Naive thymus-derived CD8-positive, alpha-beta T cell (primary cell): Measurements from ENCODE around the gene VN1R2. TPM values are rescaled to one million over a fixed set of nuclear protein-coding genes. Genes with fewer than 3 reads are reported as not detected.
"Not testable (repeated sequence)": the region's sequence is repeated elsewhere in the genome, so short reads cannot be mapped to it uniquely, and the experiment has no call there.

ENCODE experiments used
- ATAC-seq, 2 donors: fragments of 150-1000 bp; cut with Tn5 transposase in 1 of 2; sonication (Bioruptor Pico), chemical (Tn5 transposase) in 1 of 2; 1 replicate in 1 of 2; 2 replicates in 1 of 2; pipeline ENCODE4 v1.10.0; 2021; ENCODE audit warnings: mild to moderate bottlenecking in 2 of 2, moderate library complexity in 2 of 2
- POLR2A ChIA-PET: fragments of 350-600 bp; sonication (Branson Sonifier 250); formaldehyde crosslinking; loops from one replicate; lab custom pipeline; 2021; ENCODE audit warnings: antibody characterized with exemption; lab: Charles Lee
- DNase-seq, 10 donors: peaks; one replicate each; pipeline versions ENCODE4 v3.0.0 to v3.0.0-alpha.2; 2020 to 2022
- H3K27ac Mint-ChIP-seq, 10 donors: one replicate each; pipeline ENCODE4 v1.8.0; 2020 to 2022; ENCODE audit warnings: mild to moderate bottlenecking in 10 of 10, mixed read lengths in 10 of 10, moderate library complexity in 4 of 10, inconsistent platforms in 1 of 10
- H3K27me3 Mint-ChIP-seq, 5 donors: one replicate each; pipeline ENCODE4 v1.8.0; 2021 to 2022; ENCODE audit warnings: mixed read lengths in 5 of 5
- H3K36me3 Mint-ChIP-seq, 3 donors: one replicate each; pipeline ENCODE4 v1.8.0; 2020 to 2022; ENCODE audit warnings: mixed read lengths in 3 of 3, mild to moderate bottlenecking in 2 of 3, inconsistent platforms in 1 of 3
- H3K4me1 Mint-ChIP-seq, 4 donors: one replicate each; pipeline ENCODE4 v1.8.0; 2021 to 2022; ENCODE audit warnings: mixed read lengths in 4 of 4
- H3K4me3 Mint-ChIP-seq, 10 donors: one replicate each; pipeline ENCODE4 v1.8.0; 2020 to 2022; ENCODE audit warnings: mild to moderate bottlenecking in 10 of 10, mixed read lengths in 10 of 10, moderate library complexity in 6 of 10, inconsistent platforms in 1 of 10
- H3K9me3 Mint-ChIP-seq, 9 donors: one replicate each; pipeline ENCODE4 v1.8.0; 2020 to 2022; ENCODE audit warnings: mixed read lengths in 9 of 9, mild to moderate bottlenecking in 3 of 9, inconsistent platforms in 1 of 9, moderate library complexity in 1 of 9
- polyA plus RNA-seq, 3 donors: library from polyadenylated mRNA; unstranded; fragments of 300-500 nt; fragmentation: Illumina TruSeq; gene quantifications; one replicate each; pipeline ENCODE4 v1.2.3, GENCODE V29; 2021
- total RNA-seq, 8 experiments: library from RNA in 2 of 8; stranded (reverse) in 2 of 8; gene quantifications; one replicate each; pipeline ENCODE4 v1.2.3 and lab custom pipeline; 2021 to 2026

VN1R2 gene
- total and polyA plus RNA-seq, 5 experiments from 2014 or later = 0.29 TPM; not detected in 4

GRCh38 chr19:53275480-53275879 lies 17.4 kb downstream of the VN1R2 start:
- H3K27me3 Mint-ChIP-seq = peaks cover 1 to 23% (median 5%) of the 10 kb centered on the region in 5 donors
- H3K36me3 Mint-ChIP-seq = peaks cover 6 to 56% (median 10%) of the 10 kb centered on the region in 3 donors
- ATAC-seq (no peak), DNase-seq (no peak)
- H3K4me3 Mint-ChIP-seq = no peak overlapping the region
- H3K4me1 Mint-ChIP-seq = no peaks in the 10 kb centered on the region
- no peak overlapping the region for H3K27ac Mint-ChIP-seq
- H3K9me3 Mint-ChIP-seq = peaks cover 18 to 85% (median 52%) of the 10 kb centered on the region in 9 donors
- POLR2A ChIA-PET = no interaction called here

- H3K4me3 Mint-ChIP-seq, H3K27me3 Mint-ChIP-seq, ATAC-seq, H3K27ac Mint-ChIP-seq, H3K4me1 Mint-ChIP-seq, POLR2A ChIA-PET: not testable (repeated sequence)
- DNase-seq = peak in 2 of 10 donors; percentile 2 to 9
- Mint-ChIP-seq H3K36me3 (peaks cover 0 to 30% (median 4%) of the 10 kb centered on the region in 3 donors), H3K9me3 (peaks cover 7 to 74% (median 31%) of the 10 kb centered on the region in 9 donors)
These were observed 23.9 kb downstream of the VN1R2 start for GRCh38 chr19:53281947-53282346.

- H3K4me1 Mint-ChIP-seq = no peaks in the 10 kb centered on the region
- peaks cover 0 to 33% (median 14%) of the 10 kb centered on the region in 3 donors for H3K36me3 Mint-ChIP-seq
- no peak overlapping the region for H3K4me3 Mint-ChIP-seq
- ATAC-seq (no peak), DNase-seq (no peak)
- H3K27ac Mint-ChIP-seq = no peak overlapping the region
- POLR2A ChIA-PET = no interaction called here
- H3K27me3 Mint-ChIP-seq = peaks cover 0 to 5% (median 0%) of the 10 kb centered on the region in 5 donors
- peaks cover 0 to 72% (median 31%) of the 10 kb centered on the region in 9 donors for H3K9me3 Mint-ChIP-seq
These were observed 27.0 kb downstream of the VN1R2 start for GRCh38 chr19:53285087-53285486.

- Mint-ChIP-seq H3K4me3 (no peak overlapping the region), H3K4me1 (no peaks in the 10 kb centered on the region), H3K27me3 (no peaks in the 10 kb centered on the region), H3K9me3 (peaks cover 20 to 92% (median 54%) of the 10 kb centered on the region in 9 donors), H3K36me3 (peaks cover 0 to 64% (median 14%) of the 10 kb centered on the region in 3 donors), H3K27ac (no peak overlapping the region)
- DNase-seq (no peak), ATAC-seq (no peak)
- POLR2A ChIA-PET = no interaction called here
These were observed 32.9 kb downstream of the VN1R2 start for GRCh38 chr19:53290758-53291549.

- Mint-ChIP-seq H3K27ac (no peak overlapping the region), H3K4me3 (no peak overlapping the region), H3K9me3 (peaks cover 20 to 90% (median 53%) of the 10 kb centered on the region in 9 donors), H3K4me1 (no peaks in the 10 kb centered on the region), H3K27me3 (no peaks in the 10 kb centered on the region), H3K36me3 (peaks cover 0 to 52% (median 13%) of the 10 kb centered on the region in 3 donors)
- DNase-seq (no peak), ATAC-seq (no peak)
- POLR2A ChIA-PET = no interaction called here
These were observed 36.8 kb downstream of the VN1R2 start for GRCh38 chr19:53294786-53295441.

GRCh38 chr19:53301341-53301740 lies 43.2 kb downstream of the VN1R2 start:
- H3K27ac Mint-ChIP-seq, ATAC-seq, POLR2A ChIA-PET, H3K4me3 Mint-ChIP-seq, DNase-seq, H3K4me1 Mint-ChIP-seq: not testable (repeated sequence)
- H3K27me3 Mint-ChIP-seq = peaks cover 4 to 39% (median 10%) of the 10 kb centered on the region in 5 donors
- H3K9me3 Mint-ChIP-seq = peaks cover 8 to 74% (median 34%) of the 10 kb centered on the region in 9 donors
- peaks cover 6 to 39% (median 14%) of the 10 kb centered on the region in 3 donors for H3K36me3 Mint-ChIP-seq

- peak overlapping the region in 1 of 10 donors; percentile 18 for H3K4me3 Mint-ChIP-seq
- POLR2A ChIA-PET = no interaction called here
- peak in 2 of 10 donors; percentile 30 to 35 for DNase-seq
- peaks cover 24 to 65% (median 31%) of the 10 kb centered on the region in 5 donors for H3K27me3 Mint-ChIP-seq
- peak in 1 of 2 donors; percentile 56 for ATAC-seq
- H3K36me3 Mint-ChIP-seq = peaks cover 5 to 60% (median 30%) of the 10 kb centered on the region in 3 donors
- H3K9me3 Mint-ChIP-seq = peaks cover 22 to 94% (median 60%) of the 10 kb centered on the region in 9 donors
- no peaks in the 10 kb centered on the region for H3K4me1 Mint-ChIP-seq
- no peak overlapping the region for H3K27ac Mint-ChIP-seq
These were observed 50.3 kb downstream of the VN1R2 start for GRCh38 chr19:53308339-53308811.

Other genes starting within 250 kb of the VN1R2 start
- gene ERVV-1, start 244.4 kb upstream of the VN1R2 start, total RNA-seq = not detected
- gene ERVV-1, start 244.4 kb upstream of the VN1R2 start, polyA plus RNA-seq = not detected
- gene ERVV-2, start 213.6 kb upstream of the VN1R2 start, total RNA-seq = not detected
- gene ERVV-2, start 213.6 kb upstream of the VN1R2 start, polyA plus RNA-seq = not detected
- 10 to 100 TPM; 74.0 to 87.3 TPM for gene ZNF160, start 154.9 kb upstream of the VN1R2 start, total RNA-seq
- 10 to 100 TPM; 18.0 to 29.1 (median 19.1) TPM for gene ZNF160, start 154.9 kb upstream of the VN1R2 start, polyA plus RNA-seq
- gene ZNF415, start 125.4 kb upstream of the VN1R2 start, total RNA-seq = 1 to 10 TPM; 5.1 to 5.3 TPM
- 1 to 10 TPM in 2 of 3 donors, under 1 TPM in 1; 0.92 to 3.7 (median 2.6) TPM for gene ZNF415, start 125.4 kb upstream of the VN1R2 start, polyA plus RNA-seq
- 10 to 100 TPM; 26.0 to 27.1 TPM for gene ZNF347, start 99.2 kb upstream of the VN1R2 start, total RNA-seq
- gene ZNF347, start 99.2 kb upstream of the VN1R2 start, polyA plus RNA-seq = 1 to 10 TPM; 5.8 to 7.7 (median 7.4) TPM
- 10 to 100 TPM; 12.9 to 15.3 TPM for gene ZNF665, start 64.9 kb upstream of the VN1R2 start, total RNA-seq
- gene ZNF665, start 64.9 kb upstream of the VN1R2 start, polyA plus RNA-seq = 10 to 100 TPM in 1 of 3 donors, 1 to 10 TPM in 2; 7.5 to 10.1 (median 8.3) TPM
- 10 to 100 TPM; 38.5 to 39.1 TPM for gene ZNF677, start 3.4 kb upstream of the VN1R2 start, total RNA-seq
- 10 to 100 TPM; 18.1 to 31.2 (median 28.4) TPM for gene ZNF677, start 3.4 kb upstream of the VN1R2 start, polyA plus RNA-seq
- not detected for gene VN1R4, start 9.4 kb downstream of the VN1R2 start, total RNA-seq
- not detected for gene VN1R4, start 9.4 kb downstream of the VN1R2 start, polyA plus RNA-seq
- 10 to 100 TPM; 11.8 to 13.1 TPM for gene ZNF845, start 75.5 kb downstream of the VN1R2 start, total RNA-seq
- 10 to 100 TPM in 1 of 3 donors, 1 to 10 TPM in 2; 3.2 to 11.7 (median 8.3) TPM for gene ZNF845, start 75.5 kb downstream of the VN1R2 start, polyA plus RNA-seq
- gene ZNF525, start 107.4 kb downstream of the VN1R2 start, total RNA-seq = 10 to 100 TPM; 36.3 to 37.7 TPM
- 10 to 100 TPM in 1 of 3 donors, 1 to 10 TPM in 2; 9.4 to 17.1 (median 9.6) TPM for gene ZNF525, start 107.4 kb downstream of the VN1R2 start, polyA plus RNA-seq
- 10 to 100 TPM; 17.2 to 18.4 TPM for gene ZNF765, start 136.9 kb downstream of the VN1R2 start, total RNA-seq
- 1 to 10 TPM; 6.4 to 7.9 (median 7.0) TPM for gene ZNF765, start 136.9 kb downstream of the VN1R2 start, polyA plus RNA-seq
- 10 to 100 TPM; 17.9 to 19.1 TPM for gene ZNF761, start 173.7 kb downstream of the VN1R2 start, total RNA-seq
- gene ZNF761, start 173.7 kb downstream of the VN1R2 start, polyA plus RNA-seq = 10 to 100 TPM in 2 of 3 donors, 1 to 10 TPM in 1; 7.9 to 11.0 (median 10.1) TPM
- gene ZNF813, start 209.4 kb downstream of the VN1R2 start, total RNA-seq = 10 to 100 TPM in 1 of 2 experiments, 1 to 10 TPM in 1; 10.0 to 11.0 TPM
- 1 to 10 TPM; 4.8 to 6.9 (median 6.6) TPM for gene ZNF813, start 209.4 kb downstream of the VN1R2 start, polyA plus RNA-seq